ENCODE data around the gene ADGRG1. TPM values are rescaled to one million over a fixed set of nuclear protein-coding genes. Genes with fewer than 3 reads are reported as not detected.

Gene ADGRG1
- total RNA-seq, 1 experiment from 2014 or later, result 131 TPM

GRCh38 chr16:57694231-57694724 is 65.8 kb downstream of the ADGRG1 start:
- Histone ChIP-seq H3F3A (ENCODE audit: insufficient read depth, low read depth) (no peaks in the 10 kb centered on the region), H3K9me3 (ENCODE audit: insufficient read depth, low read depth) (no peaks in the 10 kb centered on the region), H3K79me2 (ENCODE audit: low read depth) (no peaks in the 10 kb centered on the region), H3K4me2 (no peak overlapping the region), H3K4me3 (no peak overlapping the region), H3K27me3 (ENCODE audit: insufficient read depth, low read depth) (no peaks in the 10 kb centered on the region), H2AFZ (no peak overlapping the region), H3K4me1 (replicated peaks; ENCODE audit: insufficient read depth) (no peaks in the 10 kb centered on the region), H3K9me2 (ENCODE audit: insufficient read depth) (no peaks in the 10 kb centered on the region), H4K20me1 (ENCODE audit: insufficient read depth) (no peaks in the 10 kb centered on the region), H3K27ac (no peak overlapping the region), H3K36me3 (ENCODE audit: low read depth) (no peaks in the 10 kb centered on the region)
- no TSS peak for BruUV-seq (replicated peaks)
- intact Hi-C loops (cut with micrococcal nuclease; ENCODE audit: unreplicated experiment), result no loop called here
- no peak for TF ChIP-seq EZH2 (IDR thresholded peaks at IDR 0.05; ENCODE audit: low read depth)
- no peak for TF ChIP-seq CTCF (conservative IDR thresholded peaks at IDR 0.05)
- no peak for DNase-seq
- ChIA-PET CTCF (no interaction called here), POLR2A (ENCODE audit: unreplicated experiment) (no interaction called here)

GRCh38 chr16:57694725-57695679 is 66.6 kb downstream of the ADGRG1 start, which contains the start of gene DRC7:
Gene DRC7 (plus strand): TSS chr16:57694806. CDS start chr16:57697950, 3,144 bp downstream.
- no peak within 1 kb of the TSS for H3K4me3 ChIP-seq
- ChIA-PET POLR2A (ENCODE audit: unreplicated experiment) (no interaction called here), CTCF (no interaction called here)
- no peaks in the 10 kb centered on the region for H3K4me1 ChIP-seq (replicated peaks; ENCODE audit: insufficient read depth)
- no peak within 1 kb of the TSS for H3K27ac ChIP-seq
- H3K36me3 ChIP-seq (ENCODE audit: low read depth), result no peaks in the 10 kb centered on the region
- TF ChIP-seq CTCF (conservative IDR thresholded peaks at IDR 0.05) (no peak), EZH2 (IDR thresholded peaks at IDR 0.05; ENCODE audit: low read depth) (no peak)
- H3K9me3 ChIP-seq (ENCODE audit: insufficient read depth, low read depth), result no peaks in the 10 kb centered on the region
- no peaks in the 10 kb centered on the region for H3F3A ChIP-seq (ENCODE audit: insufficient read depth, low read depth)
- H2AFZ ChIP-seq, result no peak within 1 kb of the TSS
- H3K4me2 ChIP-seq, result peak within 1 kb of the TSS; percentile 60
- intact Hi-C loops (cut with micrococcal nuclease; ENCODE audit: unreplicated experiment), result no loop called here
- H4K20me1 ChIP-seq (ENCODE audit: insufficient read depth), result no peaks in the 10 kb centered on the region
- no peaks in the 10 kb centered on the region for H3K79me2 ChIP-seq (ENCODE audit: low read depth)
- no peaks in the 10 kb centered on the region for H3K9me2 ChIP-seq (ENCODE audit: insufficient read depth)
- DNase-seq, result peak in 1 of 2 experiments; percentile 29
- no TSS peak for BruUV-seq (replicated peaks)
- no peaks in the 10 kb centered on the region for H3K27me3 ChIP-seq (ENCODE audit: insufficient read depth, low read depth)

- Histone ChIP-seq H3K9me3 (ENCODE audit: insufficient read depth, low read depth) (no peaks in the 10 kb centered on the region), H2AFZ (no peak overlapping the region), H3K27ac (no peak overlapping the region), H4K20me1 (ENCODE audit: insufficient read depth) (no peaks in the 10 kb centered on the region), H3K36me3 (ENCODE audit: low read depth) (no peaks in the 10 kb centered on the region), H3K9me2 (ENCODE audit: insufficient read depth) (no peaks in the 10 kb centered on the region), H3F3A (ENCODE audit: insufficient read depth, low read depth) (no peaks in the 10 kb centered on the region), H3K27me3 (ENCODE audit: insufficient read depth, low read depth) (no peaks in the 10 kb centered on the region), H3K4me1 (replicated peaks; ENCODE audit: insufficient read depth) (no peaks in the 10 kb centered on the region), H3K79me2 (ENCODE audit: low read depth) (no peaks in the 10 kb centered on the region), H3K4me3 (no peak overlapping the region), H3K4me2 (no peak overlapping the region)
- CTCF ChIA-PET, result no interaction called here
- intact Hi-C loops (cut with micrococcal nuclease; ENCODE audit: unreplicated experiment), result no loop called here
- TF ChIP-seq CTCF (conservative IDR thresholded peaks at IDR 0.05), result no peak
- TF ChIP-seq EZH2 (IDR thresholded peaks at IDR 0.05; ENCODE audit: low read depth), result no peak
- no peak for DNase-seq
- no TSS peak for BruUV-seq (replicated peaks)
- POLR2A ChIA-PET (ENCODE audit: unreplicated experiment), result no interaction called here
These were observed 67.2 kb downstream of the ADGRG1 start for GRCh38 chr16:57695680-57696069.
